Type B pancreatic cell (in vitro differentiated cells): ENCODE data around the gene COCH. TPM values are rescaled to one million over a fixed set of nuclear protein-coding genes. Genes with fewer than 3 reads are reported as not detected.

Experiments used
- DNase-seq: peaks from one replicate; pipeline ENCODE4 v3.0.0; 2021; ENCODE audit warnings: mixed read lengths; ENCODE audit not compliant: unreplicated experiment; ENCODE audit errors: extremely low spot score
- H3K27ac Mint-ChIP-seq: 2 replicates; pipeline ENCODE4 v1.8.0; 2021; ENCODE audit warnings: mild to moderate bottlenecking, mixed read lengths
- H3K27me3 Mint-ChIP-seq: 2 replicates; pipeline ENCODE4 v1.8.0; 2021; ENCODE audit warnings: mixed read lengths
- H3K36me3 Mint-ChIP-seq: 2 replicates; pipeline ENCODE4 v1.8.0; 2021; ENCODE audit warnings: mixed read lengths
- H3K4me1 Mint-ChIP-seq: one replicate; pipeline ENCODE4 v1.8.0; 2021; ENCODE audit warnings: mixed read lengths; ENCODE audit not compliant: unreplicated experiment
- H3K4me3 Mint-ChIP-seq: 2 replicates; pipeline ENCODE4 v1.8.0; 2021; ENCODE audit warnings: mild to moderate bottlenecking, mixed read lengths
- H3K9me3 Mint-ChIP-seq: 2 replicates; pipeline ENCODE4 v1.8.0; 2021; ENCODE audit warnings: mixed read lengths
- total RNA-seq: library from RNA; stranded (reverse); gene quantifications from 2 replicates; pipeline ENCODE4 v1.2.1, GENCODE V29; 2021; ENCODE audit warnings: low replicate concordance
- TF ChIP-seq, protein P1 (sequence below): fragments of 200-600 bp; sonication (generic); conservative IDR thresholded peaks from 2 replicates; pipeline ENCODE4 v1.5.0; 2021; ENCODE audit warnings: antibody characterized with exemption, mild to moderate bottlenecking

COCH gene
- total RNA-seq, 1 donor from 2014 or later = 5.9 TPM

DNA sequence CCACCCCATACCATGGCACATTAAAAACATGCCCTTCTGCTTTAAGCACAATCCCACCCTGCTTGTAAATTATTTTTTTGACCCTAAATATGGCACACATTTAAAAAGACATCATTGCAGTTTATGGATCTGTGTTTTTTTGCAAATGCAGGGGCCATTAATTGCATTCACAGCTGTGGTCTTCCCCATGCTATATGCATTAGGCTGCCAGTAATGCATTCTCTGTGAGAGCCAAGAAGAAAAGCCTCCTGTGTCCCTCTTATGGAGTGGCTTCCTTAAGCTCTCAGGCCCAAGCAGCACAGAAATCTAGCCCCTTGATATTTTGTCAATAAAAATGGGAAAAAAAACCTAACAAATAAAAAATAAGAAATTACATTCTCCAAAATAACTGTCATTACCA, 20.4 kb upstream of the COCH start:
- H3K36me3 Mint-ChIP-seq = no peaks in the 10 kb centered on the region
- no peak for DNase-seq
- no peak overlapping the region for H3K27ac Mint-ChIP-seq
- TF ChIP-seq, protein P1, sequence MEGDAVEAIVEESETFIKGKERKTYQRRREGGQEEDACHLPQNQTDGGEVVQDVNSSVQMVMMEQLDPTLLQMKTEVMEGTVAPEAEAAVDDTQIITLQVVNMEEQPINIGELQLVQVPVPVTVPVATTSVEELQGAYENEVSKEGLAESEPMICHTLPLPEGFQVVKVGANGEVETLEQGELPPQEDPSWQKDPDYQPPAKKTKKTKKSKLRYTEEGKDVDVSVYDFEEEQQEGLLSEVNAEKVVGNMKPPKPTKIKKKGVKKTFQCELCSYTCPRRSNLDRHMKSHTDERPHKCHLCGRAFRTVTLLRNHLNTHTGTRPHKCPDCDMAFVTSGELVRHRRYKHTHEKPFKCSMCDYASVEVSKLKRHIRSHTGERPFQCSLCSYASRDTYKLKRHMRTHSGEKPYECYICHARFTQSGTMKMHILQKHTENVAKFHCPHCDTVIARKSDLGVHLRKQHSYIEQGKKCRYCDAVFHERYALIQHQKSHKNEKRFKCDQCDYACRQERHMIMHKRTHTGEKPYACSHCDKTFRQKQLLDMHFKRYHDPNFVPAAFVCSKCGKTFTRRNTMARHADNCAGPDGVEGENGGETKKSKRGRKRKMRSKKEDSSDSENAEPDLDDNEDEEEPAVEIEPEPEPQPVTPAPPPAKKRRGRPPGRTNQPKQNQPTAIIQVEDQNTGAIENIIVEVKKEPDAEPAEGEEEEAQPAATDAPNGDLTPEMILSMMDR = no peak
- H3K27me3 Mint-ChIP-seq = peaks cover 9% of the 10 kb centered on the region
- no peaks in the 10 kb centered on the region for H3K9me3 Mint-ChIP-seq
- no peak overlapping the region for H3K4me3 Mint-ChIP-seq
- no peaks in the 10 kb centered on the region for H3K4me1 Mint-ChIP-seq

DNA sequence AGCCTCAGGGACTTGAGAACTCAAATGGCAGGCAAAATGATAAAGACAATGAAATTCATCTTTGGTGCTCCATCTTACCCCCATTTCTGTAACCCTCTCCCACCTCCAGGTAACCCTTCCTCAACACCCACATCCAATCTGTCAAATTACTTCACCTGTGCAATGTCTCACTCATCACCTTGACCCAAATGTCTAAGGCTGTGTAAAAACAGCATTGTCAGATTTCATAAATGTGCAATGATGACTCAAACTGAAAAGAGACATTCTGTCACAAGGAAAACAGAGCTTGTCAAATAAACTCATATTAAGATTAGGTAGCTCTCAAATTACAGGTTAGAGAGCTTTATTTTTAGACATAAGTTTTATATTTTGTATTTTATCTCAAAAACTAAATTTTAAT, 19.9 kb upstream of the COCH start:
- TF ChIP-seq, protein P1 = no peak
- peaks cover 5% of the 10 kb centered on the region for H3K27me3 Mint-ChIP-seq
- H3K36me3 Mint-ChIP-seq = no peaks in the 10 kb centered on the region
- no peak overlapping the region for H3K27ac Mint-ChIP-seq
- H3K9me3 Mint-ChIP-seq = no peaks in the 10 kb centered on the region
- no peak for DNase-seq
- H3K4me3 Mint-ChIP-seq = no peak overlapping the region
- H3K4me1 Mint-ChIP-seq = no peaks in the 10 kb centered on the region

DNA sequence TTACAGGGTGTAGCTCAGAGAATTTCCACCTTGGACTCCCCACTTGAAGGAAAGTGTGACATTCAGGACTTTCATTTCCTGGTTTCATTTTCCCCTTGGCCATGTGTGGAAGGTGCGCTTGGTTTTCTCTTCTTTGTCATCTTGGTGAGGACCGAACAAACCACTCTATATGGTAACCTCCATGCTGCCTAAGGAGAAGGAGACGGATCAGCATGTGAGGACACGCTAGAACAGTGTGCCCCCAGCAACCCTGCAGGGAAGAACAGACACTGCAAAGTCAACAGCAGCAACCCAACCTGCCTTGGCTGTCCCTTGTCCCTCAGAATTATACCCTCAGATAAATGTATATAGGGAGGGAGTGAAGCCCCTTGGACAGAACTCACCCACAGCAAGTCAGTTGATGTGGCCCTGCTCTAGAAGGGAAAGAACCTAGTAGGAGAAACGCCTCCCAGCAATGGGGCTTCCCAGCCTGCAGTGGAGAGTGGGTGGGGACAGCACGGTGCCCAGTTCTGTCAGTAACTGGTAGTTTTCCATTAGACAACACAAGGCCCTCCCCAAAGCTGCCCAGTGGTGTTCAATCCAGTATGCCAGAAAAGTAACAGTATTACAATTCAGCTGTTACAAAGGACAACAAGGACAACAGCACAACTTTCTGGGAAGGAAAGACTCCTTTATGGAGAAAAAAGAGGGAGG, 18.9 kb upstream of the COCH start:
- Mint-ChIP-seq H3K27ac (no peak overlapping the region), H3K36me3 (no peaks in the 10 kb centered on the region), H3K27me3 (peaks cover 2% of the 10 kb centered on the region), H3K9me3 (no peaks in the 10 kb centered on the region), H3K4me3 (no peak overlapping the region), H3K4me1 (no peaks in the 10 kb centered on the region)
- no peak for DNase-seq
- TF ChIP-seq, protein P1 = no peak

DNA sequence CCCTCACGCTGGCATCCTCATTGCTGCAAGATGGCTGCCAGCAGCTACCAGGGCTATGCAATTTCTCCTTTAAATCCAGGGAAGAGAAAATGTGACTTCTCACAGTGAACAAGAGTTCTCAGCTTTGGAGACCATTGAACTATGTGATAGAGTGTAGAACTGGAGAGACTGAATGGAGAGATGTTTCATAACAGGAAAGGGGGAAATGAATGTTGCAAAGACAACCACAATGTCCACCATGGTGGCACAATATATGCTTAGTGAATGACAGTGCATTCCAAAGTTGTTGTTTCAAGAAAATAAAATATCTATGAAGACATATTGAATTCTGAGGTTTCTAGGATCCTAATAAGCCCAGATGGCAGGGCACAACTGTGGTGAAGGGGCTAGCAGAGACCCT, 13.2 kb upstream of the COCH start:
- no peak overlapping the region for H3K4me3 Mint-ChIP-seq
- DNase-seq = no peak
- H3K27me3 Mint-ChIP-seq = peaks cover 6% of the 10 kb centered on the region
- TF ChIP-seq, protein P1 = no peak
- no peaks in the 10 kb centered on the region for H3K36me3 Mint-ChIP-seq
- no peak overlapping the region for H3K27ac Mint-ChIP-seq
- H3K9me3 Mint-ChIP-seq = no peaks in the 10 kb centered on the region
- no peaks in the 10 kb centered on the region for H3K4me1 Mint-ChIP-seq

DNA sequence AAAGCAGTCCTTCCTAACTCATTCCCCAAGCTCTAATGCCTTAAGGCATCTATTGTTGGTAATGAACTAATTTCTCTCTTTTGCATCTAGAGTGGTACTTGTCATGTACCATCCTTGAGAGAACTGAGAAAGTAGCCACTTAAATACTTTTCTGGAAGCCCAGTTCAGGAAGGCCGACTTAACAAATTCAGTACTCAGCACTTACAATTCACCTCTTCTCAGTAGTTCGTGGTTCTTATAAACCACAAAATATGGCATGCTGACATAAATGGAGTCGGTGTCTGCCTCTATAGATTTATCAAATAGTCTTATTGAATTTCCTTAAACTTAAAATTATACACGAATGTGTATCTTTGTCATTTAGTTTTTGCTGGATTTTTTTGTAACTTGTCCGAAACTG, 9.4 kb upstream of the COCH start:
- H3K36me3 Mint-ChIP-seq = no peaks in the 10 kb centered on the region
- peaks cover 13% of the 10 kb centered on the region for H3K27me3 Mint-ChIP-seq
- H3K9me3 Mint-ChIP-seq = no peaks in the 10 kb centered on the region
- no peaks in the 10 kb centered on the region for H3K4me1 Mint-ChIP-seq
- no peak for DNase-seq
- H3K27ac Mint-ChIP-seq = no peak overlapping the region
- no peak overlapping the region for H3K4me3 Mint-ChIP-seq
- TF ChIP-seq, protein P1 = no peak
